K562 (cell line): Measurements from ENCODE around the gene DTYMK. TPM values are rescaled to one million over a fixed set of nuclear protein-coding genes. Genes with fewer than 3 reads are reported as not detected.

Source experiments
- CHD2 ChIP-seq: IDR thresholded peaks from 2 replicates; pipeline ENCODE4 v1.6.1; 2011; ENCODE audit warnings: low read depth, low read length
- CREB3 ChIP-seq: fragments of 450-650 bp; conservative IDR thresholded peaks from 2 replicates; pipeline ENCODE4 v1.6.1; 2016; ENCODE audit warnings: missing genetic modification characterization, low read depth, mild to moderate bottlenecking, missing compliant biosample characterization, moderate library complexity
- EHMT2 ChIP-seq: fragments of 450-650 bp; IDR thresholded peaks from 2 replicates; pipeline ENCODE4 v1.6.1; 2018; ENCODE audit warnings: antibody characterized with exemption
- FOXJ2 ChIP-seq: fragments of 200-800 bp; sonication (Bioruptor generic); IDR thresholded peaks from 2 replicates; pipeline ENCODE4 v1.6.1; 2016; ENCODE audit warnings: missing genetic modification characterization, missing compliant biosample characterization
- KDM5B ChIP-seq: fragments of 200-600 bp; sonication (generic); IDR thresholded peaks from 2 replicates; pipeline ENCODE4 v1.6.1; 2012; ENCODE audit warnings: low read depth, mild to moderate bottlenecking, moderate library complexity, low read length, control low read depth, inconsistent platforms; ENCODE audit not compliant: insufficient replicate concordance
- MTA1 ChIP-seq: fragments of 450-650 bp; IDR thresholded peaks from 2 replicates; pipeline ENCODE4 v1.6.1; 2017; ENCODE audit warnings: borderline replicate concordance
- NCOR1 ChIP-seq: fragments of 450-650 bp; IDR thresholded peaks from 2 replicates; pipeline ENCODE4 v1.6.1; 2016; ENCODE audit warnings: mild to moderate bottlenecking, moderate library complexity
- NFRKB ChIP-seq: fragments of 450-650 bp; IDR thresholded peaks from 2 replicates; pipeline ENCODE4 v1.6.1; 2016; ENCODE audit warnings: low read depth
- NKRF ChIP-seq: fragments of 450-650 bp; IDR thresholded peaks from 2 replicates; pipeline ENCODE4 v1.6.1; 2016; ENCODE audit warnings: borderline replicate concordance
- PHF8 ChIP-seq: fragments of 200-600 bp; sonication (generic); IDR thresholded peaks from 2 replicates; pipeline ENCODE4 v1.6.1; 2012; ENCODE audit warnings: mixed run types, mild to moderate bottlenecking, inconsistent platforms, low read length, moderate library complexity, borderline replicate concordance
- RERE ChIP-seq: sonication (generic); formaldehyde crosslinking; IDR thresholded peaks from 2 replicates; pipeline ENCODE4 v1.8.0; 2023; ENCODE audit warnings: missing genetic modification reagents, mild to moderate bottlenecking, borderline replicate concordance
- SMARCA5 ChIP-seq: fragments of 450-650 bp; IDR thresholded peaks from 2 replicates; pipeline ENCODE4 v1.6.1; 2016
- SMC3 ChIP-seq: conservative IDR thresholded peaks from 2 replicates; pipeline ENCODE4 v1.6.1; 2011; ENCODE audit warnings: low read depth, low read length, improper control_type of control experiment; ENCODE audit not compliant: insufficient read depth
- SPI1 ChIP-seq: IDR thresholded peaks from 2 replicates; pipeline ENCODE4 v1.6.1; 2011; ENCODE audit warnings: low read depth, low read length, control low read depth, borderline replicate concordance
- TCF7L2 ChIP-seq: fragments of 150-350 bp; IDR thresholded peaks from 2 replicates; pipeline ENCODE4 v1.6.1; 2016; ENCODE audit warnings: low read depth, mild to moderate bottlenecking, low read length, moderate library complexity
- ZFP91 ChIP-seq: sonication (generic); formaldehyde crosslinking; IDR thresholded peaks from 2 replicates; pipeline ENCODE4 v1.8.0; 2022; ENCODE audit warnings: mild to moderate bottlenecking, missing genetic modification reagents
- ZNF23 ChIP-seq: fragments of 250-450 bp; sonication (Bioruptor Pico); IDR thresholded peaks from 2 replicates; pipeline ENCODE4 v1.4.0; 2020; ENCODE audit warnings: mild to moderate bottlenecking
- ZNF311 ChIP-seq: fragments of 250-450 bp; sonication (Bioruptor Pico); IDR thresholded peaks from 2 replicates; pipeline ENCODE4 v1.4.0; 2020; ENCODE audit warnings: mild to moderate bottlenecking, moderate library complexity
- ZZZ3 ChIP-seq: fragments of 450-650 bp; IDR thresholded peaks from 2 replicates; pipeline ENCODE4 v1.6.1; 2016; ENCODE audit warnings: antibody characterized with exemption, mild to moderate bottlenecking, moderate library complexity
- polyA plus RNA-seq, 8 experiments: library from polyadenylated mRNA; depleted of rRNA in 4 of 8; stranded (reverse) in 5 of 8; unstranded in 3 of 8; fragments of >200 nt; fragmentation: Nextera tagmentation in 2 of 8; fragmentation: Illumina TruSeq in 1 of 8; extraction: Ambion mirVana in 2 of 8; extraction: Trizol in 1 of 8; gene quantifications; 2 replicates each; pipeline versions ENCODE4 v1.2.1 to v1.2.3, GENCODE V29; 2011 to 2014; ENCODE audit warnings: inconsistent platforms in 1 of 8, missing spikeins in 1 of 8
- total RNA-seq, 7 experiments: library from RNA; depleted of rRNA in 6 of 7; stranded (reverse); fragments of >200 nt in 6 of 7; fragmentation: Illumina TruSeq in 2 of 7; extraction: Trizol in 2 of 7; gene quantifications; 2 replicates each; pipeline versions ENCODE4 v1.2.1 to v1.2.3, GENCODE V29; 2011 to 2021; ENCODE audit warnings: low replicate concordance in 1 of 7

DTYMK gene
- total and polyA plus RNA-seq, 9 of the 15 experiments (the other 6 are each of a cell fraction or from before 2014, with no cell fraction given) = 8.2 to 85.0 (median 47.9) TPM

- TF ChIP-seq ZNF311 (CRISPR knock-in tag) (no peak), SPI1 (no peak), KDM5B (peak; percentile 47), NCOR1 (no peak), CHD2 (no peak), FOXJ2 (tag) (no peak), TCF7L2 (no peak), ZZZ3 (no peak), PHF8 (peak; percentile 72; the same call in 1 of the 2 replicates), RERE (CRISPR knock-in tag) (no peak), NKRF (peak; percentile 74; the same call in 1 of the 2 replicates), ZNF23 (CRISPR knock-in tag) (no peak), SMC3 (no peak), EHMT2 (no peak), SMARCA5 (no peak), ZFP91 (CRISPR knock-in tag) (no peak), CREB3 (tag) (no peak), NFRKB (no peak), MTA1 (no peak)
Observed at GRCh38 chr2:241701399-241702154, 15.0 kb upstream of the DTYMK start, which contains the start of gene ING5 (continued).
